HG03460 (cell line): ENCODE results near the gene NTM.
"Not testable (repeated sequence)": the region's sequence is repeated elsewhere in the genome, so short reads cannot be mapped to it uniquely, and the experiment has no call there.

Experiments used
- ATAC-seq: cut with Tn5 transposase; IDR thresholded peaks from one replicate; pipeline ENCODE4 v1.9.1; 2021; ENCODE audit not compliant: unreplicated experiment

NTM gene

GRCh38 chr11:132310390-132311375, 940.3 kb downstream of the NTM start:
- no peak for ATAC-seq

GRCh38 chr11:132311703-132312102, 941.3 kb downstream of the NTM start:
- ATAC-seq: no peak

GRCh38 chr11:132312161-132312560, 941.7 kb downstream of the NTM start:
- no peak for ATAC-seq

- ATAC-seq: no peak
Observed at GRCh38 chr11:132312701-132313111, 942.3 kb downstream of the NTM start.

GRCh38 chr11:132314911-132315455, 944.6 kb downstream of the NTM start:
- ATAC-seq: no peak

- no peak for ATAC-seq
Observed at GRCh38 chr11:132315696-132316095, 945.3 kb downstream of the NTM start.

GRCh38 chr11:132318421-132319157, 948.2 kb downstream of the NTM start:
- ATAC-seq: no peak

GRCh38 chr11:132319419-132319818, 949.0 kb downstream of the NTM start:
- ATAC-seq: not testable (repeated sequence)

GRCh38 chr11:132330515-132330914, 960.1 kb downstream of the NTM start:
- ATAC-seq: no peak

GRCh38 chr11:132332521-132332920, 962.1 kb downstream of the NTM start:
- no peak for ATAC-seq

- ATAC-seq: no peak
Observed at GRCh38 chr11:132334769-132335280, 964.4 kb downstream of the NTM start.

GRCh38 chr11:132335311-132335710, 964.9 kb downstream of the NTM start:
- ATAC-seq: no peak

GRCh38 chr11:132336781-132337535, 966.5 kb downstream of the NTM start:
- no peak for ATAC-seq

GRCh38 chr11:132337819-132338416, 967.5 kb downstream of the NTM start:
- ATAC-seq: no peak

GRCh38 chr11:132342408-132342807, 972.0 kb downstream of the NTM start:
- ATAC-seq: no peak

GRCh38 chr11:132343445-132344175, 973.2 kb downstream of the NTM start:
- ATAC-seq: no peak

GRCh38 chr11:132346558-132347148, 976.2 kb downstream of the NTM start:
- ATAC-seq: no peak

GRCh38 chr11:132347156-132348090, 977.0 kb downstream of the NTM start:
- no peak for ATAC-seq
